SU-DHL-6 (cell line): ENCODE data around the gene WARS2.

ENCODE experiments used
- H2AFZ ChIP-seq: fragments of 200-600 bp; sonication (generic); 2 replicates; pipeline ENCODE4 v1.6.1; 2014; ENCODE audit warnings: low read depth, mild to moderate bottlenecking, moderate library complexity, mixed read lengths, antibody characterized with exemption, low read length; ENCODE audit not compliant: severe bottlenecking
- H3F3A ChIP-seq: fragments of 200-600 bp; shearing (Covaris generic); 2 replicates; pipeline ENCODE4 v1.6.0; 2016; ENCODE audit warnings: antibody characterized with exemption, mild to moderate bottlenecking; ENCODE audit not compliant: insufficient read depth
- H3K27ac ChIP-seq: fragments of 200-600 bp; sonication (generic); 2 replicates; pipeline ENCODE4 v1.5.1; 2016; ENCODE audit warnings: low read depth, mild to moderate bottlenecking, low read length, moderate library complexity, mixed read lengths
- H3K27me3 ChIP-seq: fragments of 200-600 bp; sonication (generic), shearing (Covaris generic); 2 replicates; pipeline ENCODE4 v1.6.0; 2014; ENCODE audit warnings: mild to moderate bottlenecking, low read length
- H3K36me3 ChIP-seq: fragments of 200-600 bp; sonication (generic); 2 replicates; pipeline ENCODE4 v1.6.1; 2014; ENCODE audit warnings: mild to moderate bottlenecking, low read length, mixed read lengths
- H3K4me2 ChIP-seq: fragments of 300-600, 200-600 bp; shearing (Covaris generic), sonication (generic); 2 replicates; pipeline ENCODE4 v1.6.0; 2014; ENCODE audit warnings: low read length, low read depth, mild to moderate bottlenecking; ENCODE audit not compliant: poor library complexity, severe bottlenecking
- H3K4me3 ChIP-seq: fragments of 200-600 bp; sonication (generic); 2 replicates; pipeline ENCODE4 v1.5.1; 2014; ENCODE audit warnings: antibody characterized with exemption, low read length, mild to moderate bottlenecking, mixed read lengths; ENCODE audit not compliant: insufficient read depth, poor library complexity, severe bottlenecking
- H3K79me2 ChIP-seq: fragments of 200-600 bp; sonication (generic); 2 replicates; pipeline ENCODE4 v1.6.1; 2014; ENCODE audit warnings: mild to moderate bottlenecking, low read length, moderate library complexity; ENCODE audit not compliant: insufficient read depth
- H3K9ac ChIP-seq: fragments of 200-600 bp; sonication (generic); 2 replicates; pipeline ENCODE4 v1.7.0; 2014; ENCODE audit warnings: mild to moderate bottlenecking, low read length
- H3K9me2 ChIP-seq: fragments of 200-600 bp; sonication (generic); replicated peaks from 2 replicates; pipeline ENCODE4 v1.6.1; 2014; ENCODE audit warnings: low read length; ENCODE audit not compliant: insufficient read depth
- H3K9me3 ChIP-seq: fragments of 200-600 bp; sonication (generic); 2 replicates; pipeline ENCODE4 v1.6.1; 2014; ENCODE audit warnings: low read length, mixed read lengths; ENCODE audit not compliant: insufficient read depth
- H4K20me1 ChIP-seq: fragments of 200-600 bp; sonication (generic); 2 replicates; pipeline ENCODE4 v1.6.1; 2014; ENCODE audit warnings: low read depth, mild to moderate bottlenecking, antibody characterized with exemption, low read length, moderate library complexity, mixed read lengths
- CTCF ChIP-seq: fragments of 200-600 bp; sonication (generic); IDR thresholded peaks from one replicate; pipeline ENCODE4 v1.5.1; 2017; ENCODE audit warnings: antibody characterized with exemption, mild to moderate bottlenecking, low read length, moderate library complexity; ENCODE audit not compliant: insufficient read depth, poor library complexity, severe bottlenecking
- EZH2phosphoT487 ChIP-seq: fragments of 200-600 bp; sonication (generic), shearing (Covaris generic); conservative IDR thresholded peaks from 2 replicates; pipeline ENCODE4 v1.6.1; 2018; ENCODE audit warnings: mild to moderate bottlenecking, antibody characterized with exemption, low read length, moderate library complexity, mixed read lengths

Gene WARS2

GRCh38 chr1:119086830-119087229 lies 53.6 kb downstream of the WARS2 start:
- H3K4me2 ChIP-seq, result no peak overlapping the region
- TF ChIP-seq CTCF (no peak), EZH2phosphoT487 (no peak)
- H4K20me1 ChIP-seq, result peaks cover 3% of the 10 kb centered on the region; the same call in 1 of the 2 replicates
- no peaks in the 10 kb centered on the region for H3F3A ChIP-seq
- no peak overlapping the region for H3K27ac ChIP-seq
- no peaks in the 10 kb centered on the region for H3K9me2 ChIP-seq
- H3K79me2 ChIP-seq, result no peaks in the 10 kb centered on the region
- H2AFZ ChIP-seq, result no peak overlapping the region
- H3K27me3 ChIP-seq, result no peaks in the 10 kb centered on the region
- no peaks in the 10 kb centered on the region for H3K36me3 ChIP-seq
- H3K4me3 ChIP-seq, result no peak overlapping the region
- no peak overlapping the region for H3K9ac ChIP-seq
- H3K9me3 ChIP-seq, result no peaks in the 10 kb centered on the region

- H3K4me2 ChIP-seq, result no peak overlapping the region
- peaks cover 3% of the 10 kb centered on the region; the same call in 1 of the 2 replicates for H4K20me1 ChIP-seq
- H3K9me2 ChIP-seq, result no peaks in the 10 kb centered on the region
- no peak overlapping the region for H2AFZ ChIP-seq
- TF ChIP-seq EZH2phosphoT487 (no peak), CTCF (no peak)
- H3K27ac ChIP-seq, result no peak overlapping the region
- H3K9ac ChIP-seq, result no peak overlapping the region
- no peaks in the 10 kb centered on the region for H3K79me2 ChIP-seq
- no peaks in the 10 kb centered on the region for H3K36me3 ChIP-seq
- H3K27me3 ChIP-seq, result no peaks in the 10 kb centered on the region
- no peaks in the 10 kb centered on the region for H3F3A ChIP-seq
- no peak overlapping the region for H3K4me3 ChIP-seq
- no peaks in the 10 kb centered on the region for H3K9me3 ChIP-seq
These were observed 55.7 kb downstream of the WARS2 start for GRCh38 chr1:119084798-119085197.

- H3K9me3 ChIP-seq, result no peaks in the 10 kb centered on the region
- no peaks in the 10 kb centered on the region for H3K9me2 ChIP-seq
- no peak overlapping the region for H2AFZ ChIP-seq
- H4K20me1 ChIP-seq, result peaks cover 3% of the 10 kb centered on the region; the same call in 1 of the 2 replicates
- H3K9ac ChIP-seq, result no peak overlapping the region
- no peak overlapping the region for H3K4me3 ChIP-seq
- H3K27ac ChIP-seq, result no peak overlapping the region
- H3K36me3 ChIP-seq, result no peaks in the 10 kb centered on the region
- no peaks in the 10 kb centered on the region for H3F3A ChIP-seq
- no peaks in the 10 kb centered on the region for H3K27me3 ChIP-seq
- H3K79me2 ChIP-seq, result no peaks in the 10 kb centered on the region
- TF ChIP-seq CTCF (no peak), EZH2phosphoT487 (no peak)
- H3K4me2 ChIP-seq, result no peak overlapping the region
These were observed 56.5 kb downstream of the WARS2 start for GRCh38 chr1:119083980-119084379.
